Right ventricle myocardium inferior (tissue), 1 donor: ENCODE measurements around the gene SYT6. TPM values are rescaled to one million over a fixed set of nuclear protein-coding genes. Genes with fewer than 3 reads are reported as not detected.

Experiments
- ATAC-seq: fragments of 200-7000 bp; cut with Tn5 transposase; one replicate; pipeline ENCODE4 v1.9.1; 2020; ENCODE audit warnings: mild to moderate bottlenecking, moderate library complexity
- DNase-seq: peaks from one replicate; pipeline ENCODE4 v3.0.0; 2021; ENCODE audit errors: missing footprints
- intact Hi-C: fragments of 100-400 bp; cut with DNase I; formaldehyde crosslinking; loops from one replicate; pipeline ENCODE4 v1.11.0; 2022
- long read RNA-seq: library from polyadenylated mRNA; unstranded; transcript quantifications from one replicate; pipeline ENCODE4 v2.0.0, GENCODE V29; 2021
- total RNA-seq: library from RNA; stranded (reverse); fragmentation: NEBNext Ultra II Directional; extraction: Animal tissue kit (Norgen Biotek cat#: 25700); gene quantifications from one replicate; pipeline ENCODE4 v1.2.1, GENCODE V29; 2021
- donor health status: DM: no; HTN: yes; CAD: no; lungs with severe emphysema.

SYT6 gene, protein sequence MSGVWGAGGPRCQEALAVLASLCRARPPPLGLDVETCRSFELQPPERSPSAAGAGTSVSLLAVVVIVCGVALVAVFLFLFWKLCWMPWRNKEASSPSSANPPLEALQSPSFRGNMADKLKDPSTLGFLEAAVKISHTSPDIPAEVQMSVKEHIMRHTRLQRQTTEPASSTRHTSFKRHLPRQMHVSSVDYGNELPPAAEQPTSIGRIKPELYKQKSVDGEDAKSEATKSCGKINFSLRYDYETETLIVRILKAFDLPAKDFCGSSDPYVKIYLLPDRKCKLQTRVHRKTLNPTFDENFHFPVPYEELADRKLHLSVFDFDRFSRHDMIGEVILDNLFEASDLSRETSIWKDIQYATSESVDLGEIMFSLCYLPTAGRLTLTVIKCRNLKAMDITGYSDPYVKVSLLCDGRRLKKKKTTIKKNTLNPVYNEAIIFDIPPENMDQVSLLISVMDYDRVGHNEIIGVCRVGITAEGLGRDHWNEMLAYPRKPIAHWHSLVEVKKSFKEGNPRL
- total RNA-seq, result not detected
- long read RNA-seq, result 0 reads

- DNase-seq (no peak), ATAC-seq (peak; percentile 22)
- intact Hi-C loops, result no loop called here
Observed at GRCh38 chr1:114153261-114154145, at the start of gene SYT6. Gene SYT6, minus strand, starts transcription at chr1:114153869. Its CDS starts 97 bp downstream, at chr1:114153772.

DNA sequence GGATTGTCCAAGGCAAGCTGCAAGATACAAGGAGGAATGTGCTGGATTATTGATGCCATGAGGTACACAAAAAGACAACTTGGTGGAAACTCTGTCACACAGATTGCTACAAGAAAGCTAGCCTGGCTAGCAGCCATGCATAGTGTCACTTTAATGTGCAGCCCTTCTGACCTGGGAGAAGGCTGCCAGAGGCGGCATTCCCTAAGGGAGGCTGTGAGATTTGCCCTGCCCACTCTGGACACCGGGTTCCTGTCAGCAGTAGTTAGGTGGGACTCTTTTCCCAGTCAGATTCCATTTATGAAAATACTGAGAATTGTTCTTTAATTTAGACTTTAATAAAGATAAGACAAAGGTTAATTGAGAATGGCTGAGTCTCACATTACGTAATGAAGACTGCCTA, 47.8 kb upstream of the SYT6 start:
- DNase-seq (no peak), ATAC-seq (peak; percentile 46)
- intact Hi-C loops, result no loop called here

- intact Hi-C loops, result loop anchor here (5.0 kb wide), 1 partner anchor 42 kb away; no protein-coding TSS in a partner anchor
- no peak for ATAC-seq
- DNase-seq, result no peak
Observed at GRCh38 chr1:114199017-114199594, 45.4 kb upstream of the SYT6 start.

- no peak for ATAC-seq
- intact Hi-C loops, result loop anchor here (5.0 kb wide), 1 partner anchor 40 kb away; no protein-coding TSS in a partner anchor
- DNase-seq, result no peak
Observed at GRCh38 chr1:114196992-114197907, 43.6 kb upstream of the SYT6 start.

- no peak for ATAC-seq
- intact Hi-C loops, result loop anchor here (5.0 kb wide), 1 partner anchor 39 kb away; no protein-coding TSS in a partner anchor
- no peak for DNase-seq
Observed at GRCh38 chr1:114195819-114196218, 42.1 kb upstream of the SYT6 start.

- intact Hi-C loops, result no loop called here
- ATAC-seq, result no peak
- DNase-seq, result no peak
Observed at GRCh38 chr1:114192328-114192727, 38.7 kb upstream of the SYT6 start.

- no peak for DNase-seq
- ATAC-seq, result no peak
- intact Hi-C loops, result no loop called here
Observed at GRCh38 chr1:114189398-114189797, 35.7 kb upstream of the SYT6 start.

- intact Hi-C loops, result no loop called here
- DNase-seq (no peak), ATAC-seq (no peak)
Observed at GRCh38 chr1:114181356-114181755, 27.7 kb upstream of the SYT6 start.

DNA sequence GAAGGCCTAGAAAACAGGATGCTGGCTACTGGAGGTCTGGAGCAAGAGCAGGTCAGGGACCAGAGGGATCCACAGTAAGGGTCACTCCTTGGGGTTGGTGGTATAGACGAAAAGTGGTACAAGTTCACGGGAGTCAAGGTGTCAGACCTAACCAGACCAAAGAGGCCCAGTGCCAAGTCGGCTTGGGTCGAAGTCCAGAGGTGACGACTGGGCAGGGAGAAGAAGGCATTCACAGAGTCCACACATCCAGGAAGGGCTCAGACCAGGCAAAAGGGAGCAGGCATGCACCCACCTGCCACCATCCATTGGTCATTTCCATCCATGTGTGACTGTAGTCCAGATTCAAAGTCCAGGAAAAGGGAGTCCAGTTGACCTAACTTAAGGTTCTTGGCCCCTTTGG, 27.1 kb upstream of the SYT6 start:
- ATAC-seq (no peak), DNase-seq (no peak)
- intact Hi-C loops, result no loop called here

- no peak for DNase-seq
- intact Hi-C loops, result no loop called here
- ATAC-seq, result no peak
Observed at GRCh38 chr1:114178936-114179335, 25.3 kb upstream of the SYT6 start.

GRCh38 chr1:114177282-114177681, 23.6 kb upstream of the SYT6 start:
- intact Hi-C loops, result no loop called here
- DNase-seq (no peak), ATAC-seq (no peak)

- no peak for DNase-seq
- intact Hi-C loops, result no loop called here
- no peak for ATAC-seq
Observed at GRCh38 chr1:114176366-114176765, 22.7 kb upstream of the SYT6 start.

- DNase-seq, result no peak
- ATAC-seq, result no peak
- intact Hi-C loops, result no loop called here
Observed at GRCh38 chr1:114173680-114174079, 20.0 kb upstream of the SYT6 start.

DNA sequence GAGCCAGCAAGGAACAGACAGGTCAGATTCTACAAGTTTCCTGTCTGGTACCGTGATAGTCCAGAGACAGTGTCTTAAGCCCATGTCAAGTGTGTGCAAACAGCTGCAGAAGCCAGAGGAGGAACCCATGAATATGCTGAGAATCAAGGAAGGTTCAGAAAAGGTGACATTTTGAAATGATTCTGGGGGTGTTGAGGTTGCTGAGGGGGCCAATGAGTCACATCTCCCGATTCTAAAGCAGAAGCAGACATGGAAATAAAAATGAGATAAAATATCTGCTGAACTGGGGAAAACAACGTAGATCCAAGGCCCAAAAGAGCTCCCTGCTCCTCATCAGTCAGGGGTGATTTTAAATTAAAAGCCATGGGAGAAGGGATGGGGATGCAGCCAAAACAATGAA, 15.8 kb upstream of the SYT6 start:
- intact Hi-C loops, result no loop called here
- DNase-seq (no peak), ATAC-seq (no peak)

GRCh38 chr1:114167226-114167625, 13.6 kb upstream of the SYT6 start:
- DNase-seq, result no peak
- intact Hi-C loops, result no loop called here
- ATAC-seq, result no peak

DNA sequence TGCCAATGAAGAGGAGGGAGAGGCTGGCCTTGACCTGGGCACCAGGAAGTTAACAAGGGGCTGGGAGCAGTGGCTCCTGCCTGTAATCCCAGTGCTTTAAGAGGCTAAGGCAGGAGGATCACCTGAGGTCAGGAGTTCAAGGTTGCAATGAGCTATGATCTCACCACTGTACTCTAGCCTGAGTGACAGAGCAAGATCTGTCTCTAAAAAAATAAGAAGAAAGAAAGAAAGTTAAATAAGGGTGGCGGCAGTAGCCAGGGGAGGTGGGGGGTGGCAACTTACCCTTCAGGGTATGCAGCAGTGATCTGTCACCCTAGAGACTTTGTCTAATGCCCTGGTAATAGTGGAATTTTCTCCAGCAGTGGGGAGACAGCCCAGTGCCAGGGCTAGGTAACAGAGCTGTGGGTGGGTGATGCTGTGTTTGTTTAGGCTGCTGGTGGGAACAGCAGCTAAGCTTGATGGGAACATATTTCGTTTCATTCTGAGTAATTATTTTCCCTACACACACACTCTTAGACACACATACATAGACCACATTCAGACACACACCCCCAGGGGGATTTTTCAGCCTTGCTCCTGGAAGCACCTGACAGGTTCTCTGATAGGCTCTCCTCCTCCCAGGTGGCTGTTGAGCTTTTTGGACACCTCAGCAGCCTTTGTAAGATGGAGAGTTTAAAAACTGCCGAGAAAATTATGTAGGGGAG, 11.3 kb upstream of the SYT6 start:
- no peak for ATAC-seq

GRCh38 chr1:114159941-114160340, 6.3 kb upstream of the SYT6 start:
- DNase-seq (no peak), ATAC-seq (no peak)
- intact Hi-C loops, result loop anchor here (5.0 kb wide), 1 partner anchor 37 kb away; no protein-coding TSS in a partner anchor

More for the DNA sequence above, 11.3 kb upstream of the SYT6 start:
- intact Hi-C loops, result no loop called here
- no peak for DNase-seq
